Right renal pelvis (tissue), 4 donors: ENCODE data around the gene SLC12A8. TPM values are rescaled to one million over a fixed set of nuclear protein-coding genes. Genes with fewer than 3 reads are reported as not detected.
A peak's percentile ranks its signal among the peaks of the same experiment; 100 is the strongest.

Source experiments
- DNase-seq, 4 donors: peaks; one replicate each; pipeline ENCODE4 v3.0.0-alpha.2; 2013; ENCODE audit warnings: low read depth in 4 of 4, low spot score in 3 of 4, missing footprints in 1 of 4
- polyA plus RNA-seq, 4 donors: library from polyadenylated mRNA; unstranded; fragments of 120-200 nt; gene quantifications; one replicate each; pipeline ENCODE4 v1.2.1, GENCODE V29; 2013; ENCODE audit not compliant: insufficient read length in 4 of 4

Gene SLC12A8
- polyA plus RNA-seq, 4 donors = 5.6 to 6.9 (median 6.1) TPM

DNA sequence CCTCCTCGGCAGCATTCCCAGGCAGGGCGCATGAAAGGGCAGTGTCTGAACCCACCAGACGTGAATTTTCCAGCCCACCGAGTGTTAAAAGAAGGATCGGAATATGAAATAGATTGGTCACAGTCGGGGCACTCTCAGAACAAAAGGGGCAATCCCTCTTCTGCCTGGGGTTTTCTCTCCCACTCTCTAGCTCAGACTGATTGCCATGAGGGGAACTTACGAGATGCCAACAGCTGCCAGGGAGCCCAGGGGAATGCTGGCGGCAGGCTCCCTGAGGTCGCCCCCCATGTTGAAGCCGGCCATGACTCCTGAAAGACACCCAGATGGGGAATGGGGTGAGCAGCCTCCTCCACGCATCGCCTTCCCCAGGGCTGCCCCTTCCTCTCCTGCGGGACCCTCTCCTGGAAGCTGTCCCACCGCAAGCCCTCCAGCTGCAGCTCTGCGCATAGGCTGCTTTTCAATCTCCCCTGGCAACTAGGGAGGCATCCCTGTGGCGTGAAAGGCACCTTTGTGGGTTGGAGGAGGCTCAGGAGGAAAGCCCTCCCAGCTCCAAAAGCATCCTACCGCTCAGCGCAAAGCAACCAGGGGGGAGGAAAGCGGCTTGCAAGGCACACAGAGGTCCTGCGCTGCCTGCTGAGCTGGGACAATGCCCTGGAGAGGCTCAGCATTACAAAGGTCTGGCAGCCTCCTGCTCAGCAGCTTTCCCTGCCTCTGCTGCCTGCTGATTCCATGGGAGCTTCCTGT lies 92.0 kb downstream of the SLC12A8 start:
- DNase-seq = no peak

DNA sequence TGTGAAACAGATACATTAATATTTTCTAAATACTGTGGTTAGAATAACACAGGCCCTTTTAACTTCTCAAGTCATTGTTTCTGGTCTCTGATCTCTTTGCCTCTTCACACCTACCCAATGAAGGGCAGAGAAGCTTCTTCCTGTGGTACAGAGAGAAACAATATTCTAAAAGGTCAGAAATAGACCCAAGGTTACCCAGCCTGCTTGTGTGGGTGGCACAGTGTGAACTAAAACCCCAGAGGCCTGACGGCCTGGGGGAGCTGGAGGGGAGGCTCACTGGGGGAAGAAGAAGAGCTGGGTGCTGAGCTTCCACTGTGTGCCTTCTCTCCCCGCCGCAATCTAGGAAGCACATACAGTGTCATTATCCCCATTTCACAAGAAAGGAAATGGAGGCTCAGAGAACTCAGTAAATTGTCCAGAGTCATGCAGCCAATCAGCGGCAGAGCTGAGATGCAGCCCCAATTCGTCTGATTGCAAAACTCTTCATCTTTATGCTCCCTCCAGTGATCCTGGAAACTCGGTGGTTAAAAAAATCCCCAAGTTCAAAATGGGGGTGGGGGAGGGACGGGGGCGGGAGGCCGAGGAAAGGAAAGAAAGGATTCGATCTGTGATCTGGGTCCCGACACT lies 92.7 kb downstream of the SLC12A8 start:
- no peak for DNase-seq

DNA sequence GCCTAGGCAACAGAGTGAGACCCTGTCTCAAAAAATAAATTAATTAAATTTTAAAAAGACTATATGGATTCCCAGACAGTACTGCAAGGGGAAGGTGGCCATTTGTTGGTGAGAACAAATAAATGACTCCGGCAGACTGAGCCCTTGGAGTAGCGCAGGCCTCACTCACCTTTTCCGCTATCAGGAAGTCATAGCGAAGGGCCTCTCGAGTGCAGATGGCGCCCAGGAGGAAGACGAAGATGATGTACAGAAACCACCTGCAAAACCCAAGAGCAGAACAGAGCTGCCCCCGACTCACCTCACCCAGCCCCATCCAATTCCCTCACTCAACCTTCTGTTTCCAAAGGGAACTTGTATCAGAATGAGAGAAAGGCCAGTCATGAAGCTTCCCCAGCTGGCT lies 93.9 kb downstream of the SLC12A8 start:
- DNase-seq = no peak

GRCh38 chr3:125117631-125118191 lies 94.8 kb downstream of the SLC12A8 start:
- DNase-seq = no peak

DNA sequence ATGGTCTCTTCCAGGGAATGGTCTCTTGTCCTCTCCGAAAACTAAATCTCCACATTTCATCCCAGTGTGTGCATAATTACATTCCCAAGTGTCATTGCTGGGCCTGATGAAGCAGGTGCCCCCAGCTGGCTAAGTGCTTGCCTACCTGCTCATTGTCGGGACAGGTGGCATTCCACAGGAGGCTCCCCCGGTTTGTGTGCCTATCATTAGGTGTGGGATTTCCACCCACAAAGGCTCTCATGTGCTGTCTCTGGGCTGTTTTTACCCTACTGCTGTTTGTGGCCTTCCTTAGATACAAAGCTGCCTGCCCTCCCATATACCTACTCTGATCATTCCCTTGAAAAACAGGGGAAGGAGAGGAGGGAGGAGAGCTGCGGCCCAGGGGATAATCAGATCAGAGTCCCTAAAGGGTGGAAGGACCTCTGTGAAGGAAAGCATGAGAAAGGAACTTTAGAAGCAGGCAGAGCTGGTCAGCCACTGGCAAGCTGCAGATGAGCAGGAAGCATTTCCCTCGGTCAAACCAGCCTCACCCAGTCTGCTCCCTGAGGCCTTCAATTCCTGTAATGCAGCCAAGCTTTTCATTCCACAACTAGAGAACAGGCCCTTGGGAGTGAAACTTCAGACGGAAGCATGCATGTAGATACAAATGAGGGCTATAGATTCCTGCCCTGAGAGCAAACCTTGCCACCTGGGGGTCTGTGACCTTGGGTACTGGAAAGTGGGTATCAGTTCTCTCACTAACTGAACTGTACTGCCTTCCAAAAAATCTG lies 96.1 kb downstream of the SLC12A8 start:
- DNase-seq = peak; percentile 29 to 62 (median 55)

- DNase-seq = no peak
Measured at GRCh38 chr3:125115640-125116039, 96.9 kb downstream of the SLC12A8 start.

DNA sequence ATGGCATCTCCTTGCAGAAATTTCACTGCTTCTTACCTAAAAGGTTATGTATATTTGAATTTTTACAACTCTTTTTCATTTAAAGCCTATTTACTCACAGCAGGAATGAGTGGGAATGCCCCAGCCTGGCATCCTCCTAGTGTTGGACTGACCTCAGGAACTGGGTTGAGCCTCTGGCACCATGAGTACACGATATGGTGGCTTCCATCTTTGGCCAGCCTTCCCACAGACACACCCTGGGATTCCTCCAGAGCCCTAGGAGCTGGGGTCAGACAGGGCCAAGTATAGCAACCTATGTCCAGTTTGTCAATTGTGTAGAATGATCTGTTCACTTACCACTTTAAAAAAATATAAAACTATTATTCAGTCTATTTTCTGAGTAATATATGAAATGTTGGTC lies 99.6 kb downstream of the SLC12A8 start:
- DNase-seq = no peak

DNA sequence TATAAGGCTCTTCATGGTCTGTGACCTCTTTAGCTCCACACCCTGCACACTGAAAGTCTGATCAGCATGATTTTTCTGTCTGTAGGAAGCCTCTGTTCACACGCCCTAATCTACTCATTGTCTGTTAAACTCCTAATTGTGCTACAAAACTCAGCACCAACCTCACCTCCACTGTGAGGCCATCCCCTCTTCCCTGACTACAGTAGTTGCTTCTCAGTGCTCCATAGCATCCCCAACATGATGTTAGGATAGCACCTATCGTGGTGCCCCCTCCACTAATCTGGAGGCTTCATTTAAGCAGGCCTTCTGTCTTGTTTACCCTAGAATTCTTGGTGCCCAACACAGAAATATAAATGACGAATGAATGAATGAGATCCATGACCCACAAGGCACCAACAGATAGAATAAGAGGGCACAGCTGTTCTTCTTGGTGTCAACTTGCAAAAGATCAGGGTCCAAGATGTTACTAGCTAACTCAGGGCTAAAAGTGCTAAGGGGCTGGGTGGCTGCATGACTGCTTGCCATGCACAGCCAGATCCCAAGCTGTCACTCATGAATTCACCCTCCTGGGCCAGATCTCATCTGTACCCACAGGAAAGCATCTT lies 101.6 kb downstream of the SLC12A8 start:
- no peak for DNase-seq

GRCh38 chr3:125110016-125110875 lies 102.3 kb downstream of the SLC12A8 start:
- no peak for DNase-seq

- DNase-seq = no peak
Measured at GRCh38 chr3:125109536-125109925, 103.0 kb downstream of the SLC12A8 start.

- no peak for DNase-seq
Measured at GRCh38 chr3:125108833-125109535, 103.6 kb downstream of the SLC12A8 start.

DNA sequence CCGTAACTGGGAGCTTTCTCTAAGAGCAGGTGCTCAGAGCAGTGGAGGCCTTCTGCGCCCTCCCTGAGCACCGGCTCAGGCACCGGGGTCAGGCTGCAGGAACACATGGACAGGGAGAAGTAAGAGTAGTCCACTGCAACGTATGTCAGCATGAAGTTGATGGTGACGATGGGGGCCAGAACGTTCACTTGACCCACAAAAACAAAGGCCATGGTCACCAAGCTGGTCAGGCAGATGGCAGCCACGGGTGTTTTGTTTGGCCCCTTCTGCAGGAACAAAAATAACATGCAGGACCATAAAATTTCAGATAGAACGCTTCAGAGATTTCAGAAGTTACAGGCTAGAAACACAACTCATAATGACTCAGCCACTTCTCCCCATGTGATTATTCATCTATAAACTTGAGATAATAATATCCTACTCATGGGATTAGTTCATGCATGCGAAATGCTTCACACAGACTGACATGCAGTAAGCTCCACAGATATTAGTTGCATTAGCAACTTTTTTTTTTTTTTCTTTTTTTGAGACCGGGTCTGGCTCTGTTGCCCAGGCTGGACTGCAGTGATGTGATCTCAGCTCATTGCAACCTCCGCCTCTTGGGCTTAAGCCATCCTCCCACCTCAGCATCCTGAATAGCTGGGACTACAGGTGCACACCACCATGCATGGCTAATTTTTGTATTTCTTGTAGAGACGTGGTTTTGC lies 104.5 kb downstream of the SLC12A8 start:
- DNase-seq = no peak

DNA sequence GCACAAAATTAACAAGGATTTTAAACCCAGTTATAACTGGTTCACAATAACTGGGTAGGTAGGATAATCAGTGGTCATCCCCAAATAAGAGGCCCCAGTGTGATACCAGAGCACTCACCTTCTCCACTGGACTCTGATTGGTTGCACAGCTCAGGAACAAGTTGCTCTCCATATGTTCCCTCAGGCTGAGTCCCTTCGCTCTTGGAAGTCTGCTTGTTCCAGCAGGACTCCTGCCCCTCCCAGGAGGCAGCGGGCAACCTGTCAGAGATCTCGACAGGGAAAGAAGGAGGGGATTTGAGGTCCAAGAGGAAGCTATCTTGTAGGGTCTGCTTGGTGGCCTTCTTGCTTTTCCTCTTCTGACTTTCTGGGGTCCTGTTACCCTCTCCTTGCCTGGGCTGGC lies 105.2 kb downstream of the SLC12A8 start:
- no peak for DNase-seq

GRCh38 chr3:125105116-125105515 lies 107.4 kb downstream of the SLC12A8 start:
- DNase-seq = no peak

- DNase-seq = no peak
Measured at GRCh38 chr3:125104639-125105038, 107.9 kb downstream of the SLC12A8 start.

GRCh38 chr3:125103406-125103805 lies 109.1 kb downstream of the SLC12A8 start:
- no peak for DNase-seq

- DNase-seq = no peak
Measured at GRCh38 chr3:125102470-125102869, 110.1 kb downstream of the SLC12A8 start.

DNA sequence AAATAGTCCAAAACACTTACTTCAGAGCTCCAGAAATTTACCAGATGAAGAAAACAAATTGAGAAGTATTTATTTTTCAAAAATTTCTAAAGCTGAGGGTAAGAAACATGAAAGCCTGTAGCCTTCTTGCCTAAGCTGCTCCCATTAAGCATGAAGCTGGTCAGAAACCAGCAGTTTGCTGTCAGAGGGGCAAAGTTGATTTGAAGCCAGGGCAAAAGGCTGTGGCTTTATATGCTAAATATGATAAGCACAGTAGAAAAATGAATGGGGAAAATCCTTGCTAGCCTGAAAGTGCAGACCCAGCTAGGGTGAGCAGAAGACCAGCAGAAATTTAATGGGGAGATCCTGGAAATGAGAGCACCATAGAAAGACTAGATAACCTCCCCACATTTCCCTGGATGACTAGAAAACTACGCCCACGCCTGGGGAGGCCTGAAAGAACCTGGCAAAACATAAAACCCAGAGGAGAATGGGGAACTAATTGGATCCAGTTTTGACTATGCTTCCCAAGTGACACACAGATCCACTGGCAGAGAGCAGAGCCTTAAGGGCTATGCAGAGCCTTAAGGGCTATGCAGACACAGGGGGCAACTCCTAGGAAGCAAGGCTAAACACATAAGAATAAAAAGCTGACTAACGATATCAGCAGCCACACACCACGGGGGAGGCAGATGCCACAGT lies 113.8 kb downstream of the SLC12A8 start:
- DNase-seq = no peak
